Activated naive CD8-positive, alpha-beta T cell treated with anti-CD3 and anti-CD28 coated beads for 36 hours (primary cell): ENCODE results near the gene ERMP1. TPM values are rescaled to one million over a fixed set of nuclear protein-coding genes. Genes with fewer than 3 reads are reported as not detected.
A peak's percentile ranks its signal among the peaks of the same experiment; 100 is the strongest.
"Not testable (repeated sequence)": the region's sequence is repeated elsewhere in the genome, so short reads cannot be mapped to it uniquely, and the experiment has no call there.

Experiments
- DNase-seq: peaks from one replicate; pipeline ENCODE4 v3.0.0; 2021
- H3K27ac Mint-ChIP-seq: one replicate; pipeline ENCODE4 v1.8.0; 2022; ENCODE audit warnings: mild to moderate bottlenecking, moderate library complexity, mixed read lengths
- H3K27me3 Mint-ChIP-seq: one replicate; pipeline ENCODE4 v1.8.0; 2022; ENCODE audit warnings: mild to moderate bottlenecking, mixed read lengths
- H3K36me3 Mint-ChIP-seq: one replicate; pipeline ENCODE4 v1.8.0; 2021; ENCODE audit warnings: mild to moderate bottlenecking, mixed read lengths
- H3K4me1 Mint-ChIP-seq: one replicate; pipeline ENCODE4 v1.8.0; 2021; ENCODE audit warnings: mixed read lengths
- H3K4me3 Mint-ChIP-seq: one replicate; pipeline ENCODE4 v1.8.0; 2022; ENCODE audit warnings: mild to moderate bottlenecking, moderate library complexity, mixed read lengths
- H3K9me3 Mint-ChIP-seq: one replicate; pipeline ENCODE4 v1.8.0; 2022; ENCODE audit warnings: mixed read lengths
- total RNA-seq, 2 experiments: library from RNA; stranded (reverse); gene quantifications; one replicate each; pipeline ENCODE4 v1.2.3, GENCODE V29; 2021

ERMP1 gene
- total RNA-seq, 2 experiments from 2014 or later: 6.6 to 7.0 TPM

- Mint-ChIP-seq H3K36me3 (peaks cover 20% of the 10 kb centered on the region), H3K9me3 (no peaks in the 10 kb centered on the region), H3K4me1 (peaks cover 3% of the 10 kb centered on the region), H3K4me3 (no peak overlapping the region), H3K27me3 (no peaks in the 10 kb centered on the region), H3K27ac (no peak overlapping the region)
- DNase-seq: no peak
Measured at GRCh38 chr9:5815461-5815860, 17.5 kb downstream of the ERMP1 start.

GRCh38 chr9:5813824-5814223 lies 19.1 kb downstream of the ERMP1 start:
- Mint-ChIP-seq H3K27me3 (no peaks in the 10 kb centered on the region), H3K4me3 (no peak overlapping the region), H3K4me1 (peaks cover 3% of the 10 kb centered on the region), H3K9me3 (no peaks in the 10 kb centered on the region), H3K36me3 (peaks cover 21% of the 10 kb centered on the region), H3K27ac (no peak overlapping the region)
- DNase-seq: no peak

DNA sequence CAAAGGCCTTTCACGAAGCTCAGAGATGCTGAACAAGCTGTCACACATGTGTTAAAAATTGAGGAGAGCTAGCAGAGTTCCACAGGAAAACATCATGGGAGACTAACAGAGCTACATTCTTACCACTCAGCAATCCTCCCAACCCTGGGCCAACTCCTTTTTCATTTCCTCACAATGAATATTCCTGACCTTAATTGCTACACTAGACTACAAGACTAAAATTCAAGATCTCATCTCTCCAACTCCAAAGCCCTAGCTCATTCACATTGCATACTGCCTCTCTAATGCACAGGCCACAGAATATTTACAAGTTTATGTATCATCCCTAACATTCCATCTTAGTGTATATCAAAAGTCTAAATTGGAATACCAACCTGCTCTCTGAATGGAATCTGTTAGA lies 21.2 kb downstream of the ERMP1 start:
- Mint-ChIP-seq H3K27ac (no peak overlapping the region), H3K4me3 (no peak overlapping the region), H3K4me1 (no peaks in the 10 kb centered on the region), H3K27me3 (no peaks in the 10 kb centered on the region), H3K9me3 (no peaks in the 10 kb centered on the region), H3K36me3 (peaks cover 13% of the 10 kb centered on the region)
- DNase-seq: no peak

GRCh38 chr9:5805478-5805877 lies 27.4 kb downstream of the ERMP1 start:
- H3K4me3 Mint-ChIP-seq: no peak overlapping the region
- no peak overlapping the region for H3K27ac Mint-ChIP-seq
- no peak for DNase-seq
- peaks cover 2% of the 10 kb centered on the region for H3K4me1 Mint-ChIP-seq
- H3K9me3 Mint-ChIP-seq: no peaks in the 10 kb centered on the region
- H3K27me3 Mint-ChIP-seq: no peaks in the 10 kb centered on the region
- peaks cover 6% of the 10 kb centered on the region for H3K36me3 Mint-ChIP-seq

DNA sequence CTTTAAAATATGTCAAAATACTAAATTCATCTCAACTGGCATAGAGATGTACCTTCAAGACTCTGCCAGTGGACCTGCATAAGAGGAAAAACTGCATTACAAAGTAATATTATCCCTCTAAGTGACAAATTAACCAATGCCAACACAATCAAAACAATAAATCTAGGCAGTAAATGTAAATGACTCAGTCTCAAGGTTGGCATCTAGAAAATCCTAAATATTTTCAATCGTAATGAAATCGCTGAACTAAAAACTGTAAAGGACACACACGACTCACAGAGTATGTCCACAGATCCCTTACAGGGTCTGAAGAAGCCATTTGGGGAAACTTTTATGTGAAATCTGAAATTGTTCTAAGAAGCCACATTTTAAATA lies 31.2 kb downstream of the ERMP1 start:
- Mint-ChIP-seq H3K9me3 (no peaks in the 10 kb centered on the region), H3K27ac (no peak overlapping the region), H3K4me3 (no peak overlapping the region)

GRCh38 chr9:5800969-5801738 lies 31.8 kb downstream of the ERMP1 start:
- no peak overlapping the region for H3K4me3 Mint-ChIP-seq
- DNase-seq: no peak
- no peaks in the 10 kb centered on the region for H3K9me3 Mint-ChIP-seq
- H3K27ac Mint-ChIP-seq: no peak overlapping the region
- no peaks in the 10 kb centered on the region for H3K27me3 Mint-ChIP-seq
- H3K36me3 Mint-ChIP-seq: peaks cover 7% of the 10 kb centered on the region
- peaks cover 6% of the 10 kb centered on the region for H3K4me1 Mint-ChIP-seq

More for the DNA sequence above, 31.2 kb downstream of the ERMP1 start:
- no peaks in the 10 kb centered on the region for H3K27me3 Mint-ChIP-seq
- no peak for DNase-seq
- peaks cover 6% of the 10 kb centered on the region for H3K4me1 Mint-ChIP-seq
- H3K36me3 Mint-ChIP-seq: peaks cover 2% of the 10 kb centered on the region

GRCh38 chr9:5800378-5800777 lies 32.5 kb downstream of the ERMP1 start:
- H3K27me3 Mint-ChIP-seq, H3K9me3 Mint-ChIP-seq, H3K4me1 Mint-ChIP-seq, H3K27ac Mint-ChIP-seq, H3K4me3 Mint-ChIP-seq, H3K36me3 Mint-ChIP-seq, DNase-seq: not testable (repeated sequence)

DNA sequence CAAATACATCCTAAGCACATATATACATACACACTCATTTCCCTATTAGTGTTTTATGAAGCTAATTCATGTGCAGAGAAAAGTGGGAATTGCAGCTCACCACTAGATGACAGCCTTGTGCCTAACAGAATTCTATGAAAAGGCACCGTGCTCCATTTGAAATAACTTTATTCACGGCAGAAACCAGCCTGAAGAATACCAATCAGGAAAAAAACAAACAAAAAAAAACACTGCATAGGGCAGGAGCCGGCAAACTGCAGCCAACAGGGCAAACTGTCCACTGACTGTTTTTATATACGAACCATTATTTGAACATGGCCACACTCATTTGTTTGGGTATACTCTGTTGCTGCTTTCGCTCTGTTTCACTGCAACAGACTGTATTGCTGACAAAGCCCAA lies 33.6 kb downstream of the ERMP1 start:
- H3K36me3 Mint-ChIP-seq: peaks cover 13% of the 10 kb centered on the region
- no peaks in the 10 kb centered on the region for H3K27me3 Mint-ChIP-seq
- H3K4me3 Mint-ChIP-seq: no peak overlapping the region
- H3K9me3 Mint-ChIP-seq: no peaks in the 10 kb centered on the region
- no peak overlapping the region for H3K27ac Mint-ChIP-seq
- DNase-seq: no peak
- H3K4me1 Mint-ChIP-seq: peaks cover 14% of the 10 kb centered on the region

DNA sequence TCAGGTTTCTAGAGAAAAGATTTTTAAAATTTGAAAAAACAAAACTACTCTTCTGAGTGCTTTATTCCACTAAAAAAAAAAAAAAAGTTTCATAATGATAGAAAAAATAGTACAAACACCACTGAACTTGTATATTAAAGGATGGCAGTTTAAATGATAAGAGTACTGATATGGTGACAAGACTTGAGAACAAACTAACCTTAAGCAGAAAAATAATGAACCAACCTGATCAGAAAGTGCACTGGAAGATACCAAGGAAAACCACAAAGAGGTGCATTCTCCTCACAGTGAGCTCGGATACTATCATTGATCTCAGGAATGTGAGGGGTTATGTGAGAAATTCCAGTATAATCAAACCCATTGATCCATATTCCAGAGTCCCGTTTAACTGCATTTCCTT lies 34.3 kb downstream of the ERMP1 start:
- H3K36me3 Mint-ChIP-seq: peaks cover 13% of the 10 kb centered on the region
- no peak overlapping the region for H3K27ac Mint-ChIP-seq
- H3K4me3 Mint-ChIP-seq: no peak overlapping the region

GRCh38 chr9:5796298-5796697 lies 36.6 kb downstream of the ERMP1 start:
- Mint-ChIP-seq H3K27ac (no peak overlapping the region), H3K4me1 (peaks cover 41% of the 10 kb centered on the region), H3K27me3 (no peaks in the 10 kb centered on the region), H3K9me3 (no peaks in the 10 kb centered on the region), H3K4me3 (no peak overlapping the region), H3K36me3 (peaks cover 24% of the 10 kb centered on the region)
- DNase-seq: no peak

More for the DNA sequence above, 34.3 kb downstream of the ERMP1 start:
- Mint-ChIP-seq H3K4me1 (peaks cover 22% of the 10 kb centered on the region), H3K9me3 (no peaks in the 10 kb centered on the region), H3K27me3 (no peaks in the 10 kb centered on the region)
- no peak for DNase-seq

DNA sequence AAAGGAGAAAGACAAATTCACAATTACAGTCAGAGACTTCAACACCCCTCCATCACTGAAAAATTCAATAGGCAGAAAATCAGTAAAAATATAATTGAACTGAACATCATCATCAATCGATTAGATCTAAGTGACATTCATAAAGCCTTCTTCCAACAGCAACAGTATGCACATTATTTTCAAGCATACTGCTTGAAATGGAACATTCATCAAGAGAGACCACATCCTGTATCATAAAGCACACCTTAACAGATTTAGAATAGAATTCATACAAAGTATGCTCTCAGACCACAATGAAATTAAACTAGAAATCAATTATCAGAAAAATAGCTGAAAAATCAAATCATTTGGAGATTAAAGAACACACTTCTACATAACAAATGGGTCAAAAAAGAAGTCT lies 39.1 kb downstream of the ERMP1 start:
- Mint-ChIP-seq H3K9me3 (no peaks in the 10 kb centered on the region), H3K27me3 (no peaks in the 10 kb centered on the region), H3K36me3 (peaks cover 32% of the 10 kb centered on the region), H3K4me1 (peaks cover 47% of the 10 kb centered on the region), H3K4me3 (no peak overlapping the region), H3K27ac (no peak overlapping the region)
- no peak for DNase-seq

- peaks cover 57% of the 10 kb centered on the region for H3K4me1 Mint-ChIP-seq
- H3K4me3 Mint-ChIP-seq: no peak overlapping the region
- no peaks in the 10 kb centered on the region for H3K9me3 Mint-ChIP-seq
- H3K36me3 Mint-ChIP-seq: peaks cover 44% of the 10 kb centered on the region
- H3K27ac Mint-ChIP-seq: no peak overlapping the region
- no peaks in the 10 kb centered on the region for H3K27me3 Mint-ChIP-seq
- no peak for DNase-seq
Measured at GRCh38 chr9:5791870-5792269, 41.0 kb downstream of the ERMP1 start.

DNA sequence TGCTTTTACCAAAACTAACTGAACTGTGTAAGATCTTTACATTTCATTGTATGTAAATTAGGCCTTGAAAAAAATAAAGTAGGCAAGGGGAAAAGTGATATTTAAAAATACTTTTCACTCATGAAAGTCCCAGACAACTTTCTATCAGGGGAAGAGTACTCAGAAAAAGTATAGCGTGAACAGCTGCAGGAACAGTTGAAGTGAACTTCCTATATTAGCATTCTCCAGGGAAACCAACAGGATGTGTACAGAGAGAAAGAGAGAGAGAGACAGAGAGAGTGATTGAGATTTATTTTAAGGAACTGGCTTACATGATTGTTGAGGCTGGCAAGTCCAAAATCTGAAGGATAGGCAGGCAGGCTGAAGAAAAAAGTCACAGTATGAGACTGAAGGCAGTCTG lies 42.0 kb downstream of the ERMP1 start:
- Mint-ChIP-seq H3K36me3 (peaks cover 43% of the 10 kb centered on the region), H3K4me3 (no peak overlapping the region), H3K27ac (no peak overlapping the region), H3K27me3 (no peaks in the 10 kb centered on the region), H3K9me3 (no peaks in the 10 kb centered on the region), H3K4me1 (peaks cover 56% of the 10 kb centered on the region)
- DNase-seq: no peak

DNA sequence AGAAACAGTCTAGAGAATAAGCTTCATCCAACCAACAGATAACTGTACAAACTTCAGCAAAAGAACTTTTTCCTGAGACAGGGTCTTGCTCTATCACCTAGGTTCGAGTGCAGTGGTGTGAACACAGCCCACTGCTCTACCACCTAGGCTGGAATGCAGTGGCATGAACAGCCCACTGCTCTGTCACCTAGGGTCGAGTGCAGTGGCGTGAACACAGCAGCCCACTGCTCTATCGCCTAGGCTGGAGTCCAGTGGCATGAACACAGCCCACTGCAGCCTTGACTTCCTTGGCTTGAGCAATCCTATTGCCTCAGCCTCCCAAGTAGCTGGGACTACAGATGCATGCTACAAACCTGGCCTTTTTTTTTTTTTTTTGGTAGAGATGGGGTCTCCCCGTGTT lies 43.4 kb downstream of the ERMP1 start:
- H3K9me3 Mint-ChIP-seq: no peaks in the 10 kb centered on the region
- H3K27ac Mint-ChIP-seq: no peak overlapping the region
- H3K4me1 Mint-ChIP-seq: peaks cover 52% of the 10 kb centered on the region
- no peak for DNase-seq
- H3K27me3 Mint-ChIP-seq: no peaks in the 10 kb centered on the region
- H3K4me3 Mint-ChIP-seq: no peak overlapping the region
- peaks cover 49% of the 10 kb centered on the region for H3K36me3 Mint-ChIP-seq

- H3K4me1 Mint-ChIP-seq: peaks cover 37% of the 10 kb centered on the region
Measured at GRCh38 chr9:5787759-5788302, 45.1 kb downstream of the ERMP1 start.

GRCh38 chr9:5787220-5787619 lies 45.7 kb downstream of the ERMP1 start:
- Mint-ChIP-seq H3K36me3 (peaks cover 65% of the 10 kb centered on the region), H3K4me1 (peaks cover 31% of the 10 kb centered on the region), H3K27me3 (no peaks in the 10 kb centered on the region), H3K27ac (peak overlapping the region; percentile 62), H3K4me3 (no peak overlapping the region), H3K9me3 (peaks cover 12% of the 10 kb centered on the region)
- no peak for DNase-seq

More at GRCh38 chr9:5787759-5788302, 45.1 kb downstream of the ERMP1 start:
- H3K36me3 Mint-ChIP-seq: peaks cover 61% of the 10 kb centered on the region
- peaks cover 6% of the 10 kb centered on the region for H3K9me3 Mint-ChIP-seq
- H3K4me3 Mint-ChIP-seq: no peak overlapping the region
- no peak for DNase-seq
- peak overlapping the region; percentile 62 for H3K27ac Mint-ChIP-seq
- no peaks in the 10 kb centered on the region for H3K27me3 Mint-ChIP-seq
